Activated T-cell treated with anti-CD3 and anti-CD28 coated beads, Interleukin-2, amount 50 U/mL, for 4 hours (primary cell): ENCODE results near the gene GNA15. TPM values are rescaled to one million over a fixed set of nuclear protein-coding genes. Genes with fewer than 3 reads are reported as not detected.

ENCODE experiments used
- ATAC-seq, 2 donors: fragments of 200-7000 bp; cut with Tn5 transposase; one replicate each; pipeline ENCODE4 v1.10.0; 2021
- DNase-seq: peaks from one replicate; pipeline ENCODE4 v3.0.0-alpha.2; 2020
- H3K27me3 Mint-ChIP-seq: one replicate; pipeline ENCODE4 v1.8.0; 2021; ENCODE audit warnings: low read depth, mixed read lengths
- H3K36me3 Mint-ChIP-seq: one replicate; pipeline ENCODE4 v1.8.0; 2022; ENCODE audit warnings: mixed read lengths; ENCODE audit not compliant: insufficient read depth
- H3K4me1 Mint-ChIP-seq: one replicate; pipeline ENCODE4 v1.8.0; 2021; ENCODE audit warnings: low read depth, mixed read lengths
- H3K4me3 Mint-ChIP-seq: one replicate; pipeline ENCODE4 v1.8.0; 2021; ENCODE audit warnings: mild to moderate bottlenecking, moderate library complexity, mixed read lengths
- H3K9me3 Mint-ChIP-seq: one replicate; pipeline ENCODE4 v1.8.0; 2021; ENCODE audit warnings: mixed read lengths
- total RNA-seq, 3 donors: library from RNA; stranded (reverse); gene quantifications; one replicate each; pipeline ENCODE4 v1.2.1, GENCODE V29; 2021

The GNA15 gene
- total RNA-seq, 3 donors from 2014 or later, result 8.8 to 19.9 (median 11.3) TPM

DNA sequence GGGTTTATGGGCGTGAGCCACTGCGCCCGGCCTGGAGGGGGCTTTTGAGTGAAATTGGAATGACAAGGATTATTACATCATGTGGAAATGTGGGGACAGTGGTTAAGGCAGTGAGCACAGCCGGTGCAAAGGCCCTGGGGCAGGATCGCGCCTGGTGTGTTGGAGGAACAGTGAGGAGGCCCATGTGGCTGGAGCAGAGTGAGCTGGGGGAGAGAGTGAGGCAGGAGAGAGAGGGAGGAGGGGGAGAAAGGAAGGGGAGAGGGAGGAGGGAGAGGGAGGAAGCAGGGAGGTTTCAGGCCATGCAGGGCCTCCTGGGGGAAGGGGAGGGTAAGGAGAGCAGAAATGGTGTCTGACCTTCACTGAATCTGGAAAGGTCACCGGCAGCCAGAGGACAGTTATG, 77.3 kb downstream of the GNA15 start:
- DNase-seq, result no peak
- Mint-ChIP-seq H3K27me3 (no peaks in the 10 kb centered on the region), H3K4me3 (no peak overlapping the region)

More for the DNA sequence above, 77.3 kb downstream of the GNA15 start:
- Mint-ChIP-seq H3K36me3 (no peaks in the 10 kb centered on the region), H3K4me1 (no peaks in the 10 kb centered on the region), H3K9me3 (no peaks in the 10 kb centered on the region)
- no peak for ATAC-seq

Other genes starting within 250 kb of the GNA15 start
- 1 to 10 TPM; 3.6 to 4.1 (median 3.7) TPM for gene ZNF57, start 235.1 kb upstream of the GNA15 start, total RNA-seq
- gene ZNF77, start 191.1 kb upstream of the GNA15 start, total RNA-seq, result 1 to 10 TPM; 3.0 to 3.4 (median 3.2) TPM
- gene TLE6, start 158.5 kb upstream of the GNA15 start, total RNA-seq, result under 1 TPM in 2 of 3 donors, not detected in 1; 0.16 to 0.90 TPM
- gene TLE2, start 106.8 kb upstream of the GNA15 start, total RNA-seq, result 1 to 10 TPM; 4.8 to 5.9 (median 5.7) TPM
- gene TLE5, start 73.5 kb upstream of the GNA15 start, total RNA-seq, result 100 to 1,000 TPM; 232 to 275 (median 258) TPM
- gene GNA11, start 41.7 kb upstream of the GNA15 start, total RNA-seq, result 10 to 100 TPM in 2 of 3 donors, 1 to 10 TPM in 1; 8.0 to 13.5 (median 11.0) TPM
- gene S1PR4, start 42.7 kb downstream of the GNA15 start, total RNA-seq, result 10 to 100 TPM; 19.4 to 24.5 (median 23.8) TPM
- gene NCLN, start 49.9 kb downstream of the GNA15 start, total RNA-seq, result 100 to 1,000 TPM; 169 to 200 (median 177) TPM
- under 1 TPM in 2 of 3 donors, not detected in 1; 0.05 to 0.38 TPM for gene CELF5, start 88.6 kb downstream of the GNA15 start, total RNA-seq
- 10 to 100 TPM; 26.0 to 33.6 (median 30.3) TPM for gene NFIC, start 230.6 kb downstream of the GNA15 start, total RNA-seq